IMR-90 (cell line): ENCODE data around the gene RUNX1. TPM values are rescaled to one million over a fixed set of nuclear protein-coding genes. Genes with fewer than 3 reads are reported as not detected.

Experiments
- ATAC-seq: fragments of 200-7000 bp; cut with Tn5 transposase; 2 replicates; pipeline ENCODE4 v1.9.1; 2020; ENCODE audit warnings: low read depth, mild to moderate bottlenecking, moderate library complexity
- BruUV-seq: library from RNA; stranded (reverse); fragments of 400-500 nt; replicated peaks from 2 replicates; lab custom pipeline; 2021; lab: Mats Ljungman, UMichigan
- CTCF ChIA-PET: fragments of 300-600 bp; formaldehyde crosslinking; extraction: SDS; loops from one replicate; lab custom pipeline; 2021; ENCODE audit warnings: antibody characterized with exemption; lab: Yijun Ruan, JAX
- POLR2A ChIA-PET: fragments of 300-600 bp; sonication (Branson Sonifier 250); formaldehyde crosslinking; loops from one replicate; lab custom pipeline; 2022; ENCODE audit warnings: antibody characterized with exemption; ENCODE audit not compliant: unreplicated experiment; lab: Charles Lee
- DNase-seq: peaks from one replicate; pipeline ENCODE4 v3.0.0; 2013
- H2AFZ ChIP-seq: replicated peaks from 2 replicates; pipeline ENCODE3; 2013; ENCODE audit warnings: low read length, mild to moderate bottlenecking; ENCODE audit not compliant: poor library complexity
- H2AK5ac ChIP-seq: 2 replicates; pipeline ENCODE4 v1.6.1; 2013; ENCODE audit warnings: low read depth, low read length, inconsistent platforms
- H2AK9ac ChIP-seq: replicated peaks from 2 replicates; pipeline ENCODE3; 2013; ENCODE audit warnings: mild to moderate bottlenecking, low read depth, low read length, moderate library complexity; ENCODE audit not compliant: poor library complexity
- H2BK120ac ChIP-seq: 2 replicates; pipeline ENCODE4 v1.6.1; 2013; ENCODE audit warnings: low read depth, low read length, inconsistent platforms
- H2BK15ac ChIP-seq: 3 replicates; pipeline ENCODE4 v1.6.1; 2013; ENCODE audit warnings: low read depth, low read length, inconsistent platforms
- H2BK20ac ChIP-seq: 2 replicates; pipeline ENCODE4 v1.6.1; 2013; ENCODE audit warnings: low read depth, mild to moderate bottlenecking, inconsistent platforms, low read length, moderate library complexity
- H2BK5ac ChIP-seq: 2 replicates; pipeline ENCODE4 v1.6.1; 2013; ENCODE audit warnings: mild to moderate bottlenecking, low read depth, low read length, inconsistent platforms; ENCODE audit not compliant: poor library complexity, severe bottlenecking
- H3K14ac ChIP-seq: replicated peaks from 2 replicates; pipeline ENCODE4 v1.6.1; 2013; ENCODE audit warnings: low read depth, low read length, inconsistent platforms
- H3K18ac ChIP-seq: 2 replicates; pipeline ENCODE4 v1.6.1; 2013; ENCODE audit warnings: low read depth, low read length, control low read depth
- H3K23ac ChIP-seq: 2 replicates; pipeline ENCODE4 v1.6.1; 2013; ENCODE audit warnings: low read depth, low read length, inconsistent platforms
- H3K27ac ChIP-seq: 2 replicates; pipeline ENCODE4 v1.5.1; 2013; ENCODE audit warnings: mild to moderate bottlenecking, control low read depth, low read length; ENCODE audit not compliant: insufficient read depth
- H3K27me3 ChIP-seq: 2 replicates; pipeline ENCODE4 v1.6.1; 2013; ENCODE audit warnings: low read length; ENCODE audit not compliant: control insufficient read depth, insufficient read depth
- H3K36me3 ChIP-seq: 2 replicates; pipeline ENCODE4 v1.6.1; 2013; ENCODE audit warnings: low read length, mixed read lengths; ENCODE audit not compliant: control insufficient read depth, insufficient read depth
- H3K4ac ChIP-seq: 2 replicates; pipeline ENCODE4 v1.6.1; 2013; ENCODE audit warnings: low read depth, low read length, inconsistent platforms
- H3K4me1 ChIP-seq: 2 replicates; pipeline ENCODE4 v1.6.1; 2013; ENCODE audit warnings: low read length, mixed read lengths; ENCODE audit not compliant: control insufficient read depth, insufficient read depth
- H3K4me2 ChIP-seq: 2 replicates; pipeline ENCODE4 v1.6.1; 2013; ENCODE audit warnings: low read depth, mild to moderate bottlenecking, control low read depth, low read length, moderate library complexity
- H3K4me3 ChIP-seq: 2 replicates; pipeline ENCODE4 v1.5.1; 2013; ENCODE audit warnings: low read depth, mild to moderate bottlenecking, control low read depth, low read length, moderate library complexity; ENCODE audit not compliant: insufficient read depth
- H3K56ac ChIP-seq: 2 replicates; pipeline ENCODE4 v1.6.1; 2013; ENCODE audit warnings: low read length, inconsistent platforms; ENCODE audit not compliant: insufficient read depth; ENCODE audit errors: extremely low read depth
- H3K79me1 ChIP-seq, 2 experiments: 2 replicates each; pipeline ENCODE4 v1.6.1; 2013; ENCODE audit warnings: low read length in 2 of 2, inconsistent platforms in 1 of 2, low read depth in 1 of 2
- H3K9ac ChIP-seq: 2 replicates; pipeline ENCODE4 v1.6.1; 2013; ENCODE audit warnings: low read depth, low read length, control low read depth
- H3K9me1 ChIP-seq: 2 replicates; pipeline ENCODE4 v1.6.1; 2013; ENCODE audit warnings: low read length, inconsistent platforms; ENCODE audit not compliant: insufficient read depth
- H3K9me3 ChIP-seq: 2 replicates; pipeline ENCODE4 v1.6.1; 2013; ENCODE audit warnings: low read length; ENCODE audit not compliant: control insufficient read depth, insufficient read depth
- H4K20me1 ChIP-seq: 2 replicates; pipeline ENCODE4 v1.6.1; 2013; ENCODE audit warnings: low read length, inconsistent platforms; ENCODE audit not compliant: insufficient read depth
- H4K5ac ChIP-seq: 2 replicates; pipeline ENCODE4 v1.6.1; 2013; ENCODE audit warnings: mild to moderate bottlenecking, low read depth, low read length, control low read depth
- H4K8ac ChIP-seq, 2 experiments: 2 replicates each; pipeline ENCODE4 v1.6.1; 2013; ENCODE audit warnings: low read depth in 2 of 2, low read length in 2 of 2, control low read depth in 1 of 2, inconsistent platforms in 1 of 2
- H4K91ac ChIP-seq: 2 replicates; pipeline ENCODE4 v1.6.1; 2013; ENCODE audit warnings: low read depth, low read length, inconsistent platforms; ENCODE audit not compliant: insufficient read depth
- CEBPB ChIP-seq: IDR thresholded peaks from 2 replicates; pipeline ENCODE4 v1.6.1; 2012; ENCODE audit warnings: low read depth, low read length, improper control_type of control experiment
- CHD1 ChIP-seq: IDR thresholded peaks from 2 replicates; pipeline ENCODE4 v1.6.1; 2012; ENCODE audit warnings: low read depth, low read length, improper control_type of control experiment
- ELK1 ChIP-seq: fragments of 150-350 bp; IDR thresholded peaks from 2 replicates; pipeline ENCODE4 v1.6.1; 2016; ENCODE audit warnings: low read depth, mild to moderate bottlenecking, low read length, moderate library complexity, borderline replicate concordance
- FOS ChIP-seq: fragments of 150-350 bp; IDR thresholded peaks from 2 replicates; pipeline ENCODE4 v1.6.1; 2016; ENCODE audit warnings: low read depth, low read length
- MAFK ChIP-seq: IDR thresholded peaks from 2 replicates; pipeline ENCODE4 v1.6.1; 2012; ENCODE audit warnings: low read depth, low read length, improper control_type of control experiment
- MXI1 ChIP-seq: IDR thresholded peaks from 2 replicates; pipeline ENCODE4 v1.6.1; 2012; ENCODE audit warnings: low read depth, mild to moderate bottlenecking, low read length, moderate library complexity, borderline replicate concordance
- NFE2L2 ChIP-seq: fragments of 150-350 bp; IDR thresholded peaks from 2 replicates; pipeline ENCODE4 v1.6.1; 2016; ENCODE audit warnings: low read depth, mild to moderate bottlenecking, low read length
- RCOR1 ChIP-seq: IDR thresholded peaks from 2 replicates; pipeline ENCODE4 v1.6.1; 2012; ENCODE audit warnings: mild to moderate bottlenecking, low read length, improper control_type of control experiment; ENCODE audit not compliant: insufficient replicate concordance
- dilution Hi-C: fragments of 300-500 bp; cut with HindIII; formaldehyde crosslinking; loops from one replicate; pipeline ENCODE4 v1.14.3; 2018; ENCODE audit warnings: low sequenced_read_pairs; ENCODE audit not compliant: unreplicated experiment
- in situ Hi-C: fragments of 300-500 bp; cut with MboI; formaldehyde crosslinking; loops from 3 replicates; pipeline ENCODE4 v1.14.3; 2019; ENCODE audit warnings: low sequenced_read_pairs, inconsistent platforms, mixed read lengths
- intact Hi-C: fragments of 100-400 bp; cut with micrococcal nuclease; formaldehyde crosslinking; loops from 2 replicates; pipeline ENCODE4 v1.10.0; 2022
- polyA plus RNA-seq, 3 experiments: library from polyadenylated mRNA; depleted of rRNA; stranded (reverse); fragments of >200 nt; gene quantifications; 2 replicates each; pipeline ENCODE4 v1.2.3, GENCODE V29; 2012; ENCODE audit warnings: low replicate concordance in 1 of 3
- total RNA-seq: library from RNA; depleted of rRNA; stranded (reverse); fragments of >200 nt; gene quantifications from 2 replicates; pipeline ENCODE4 v1.2.3, GENCODE V29; 2012
- TF ChIP-seq, protein P1 (sequence below): fragments of 150-350 bp; IDR thresholded peaks from 2 replicates; pipeline ENCODE4 v1.6.1; 2017; ENCODE audit warnings: mild to moderate bottlenecking, antibody characterized with exemption, low read length, low read depth

RUNX1 gene
- total and polyA plus RNA-seq, 2 of the 4 experiments (the other 2 are of a cell fraction) = 34.5 to 56.5 TPM

DNA sequence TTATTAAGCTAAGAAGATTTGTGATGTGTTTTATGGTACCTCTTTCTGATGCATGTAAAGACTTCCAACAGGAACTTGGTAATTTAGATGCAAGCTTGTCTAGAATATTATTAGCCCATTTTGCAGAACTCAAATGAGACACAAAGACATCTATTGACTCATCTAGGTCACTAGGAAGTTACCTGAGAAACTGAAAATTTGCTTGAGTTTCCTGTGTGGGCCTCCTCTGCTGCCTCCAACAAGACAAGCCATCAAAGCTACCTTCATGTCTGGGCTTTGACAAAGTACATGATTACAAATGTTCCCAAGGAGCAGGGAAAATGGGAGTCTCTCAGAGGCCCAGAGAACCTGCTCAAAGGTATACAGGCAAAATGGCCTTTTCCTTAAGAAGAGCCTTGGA, 5.6 kb downstream of the RUNX1 start:
- ChIA-PET POLR2A (interaction anchor here (0.6 kb wide), 1 partner anchor 807 kb away, joined by 5 read pairs; no protein-coding TSS in a partner anchor), CTCF (no interaction called here)
- Histone ChIP-seq H3K23ac (no peak overlapping the region), H3K4me3 (no peak overlapping the region), H3K36me3 (no peaks in the 10 kb centered on the region), H2BK15ac (no peak overlapping the region), H3K56ac (no peak overlapping the region), H3K4me1 (peaks cover 12% of the 10 kb centered on the region), H3K14ac (no peak overlapping the region), H3K27me3 (no peaks in the 10 kb centered on the region), H3K9ac (no peak overlapping the region), H3K9me3 (no peaks in the 10 kb centered on the region), H3K27ac (no peak overlapping the region), H2BK120ac (no peak overlapping the region), H4K8ac (no peak overlapping the region), H3K79me1 (peaks cover 0 to 36% of the 10 kb centered on the region in 2 experiments; a peak in 2 of 4 replicates), H2BK5ac (no peak overlapping the region), H2AFZ (no peak overlapping the region), H3K9me1 (0 out of 2 replicates have a peak, but pooled peaks cover 9% of the 10 kb centered on the region), H4K5ac (no peak overlapping the region), H2AK5ac (no peak overlapping the region), H2BK20ac (no peak overlapping the region), H3K4me2 (no peak overlapping the region), H2AK9ac (no peak overlapping the region), H3K4ac (no peak overlapping the region), H4K91ac (no peak overlapping the region), H4K20me1 (no peaks in the 10 kb centered on the region), H3K18ac (no peak overlapping the region)
- in situ Hi-C loops (loop anchor here (10.0 kb wide), 1 partner anchor 129 kb away; no protein-coding TSS in a partner anchor), dilution Hi-C loops (no loop called here), intact Hi-C loops (loop anchor here (10.0 kb wide), 3 partner anchors 299 to 571 kb away; no protein-coding TSS in a partner anchor)
- ATAC-seq (no peak), DNase-seq (no peak)
- TF ChIP-seq ELK1 (no peak), MAFK (no peak), RCOR1 (no peak), CHD1 (no peak), MXI1 (no peak), CEBPB (no peak), NFE2L2 (no peak), FOS (no peak)
- TF ChIP-seq, protein P1, sequence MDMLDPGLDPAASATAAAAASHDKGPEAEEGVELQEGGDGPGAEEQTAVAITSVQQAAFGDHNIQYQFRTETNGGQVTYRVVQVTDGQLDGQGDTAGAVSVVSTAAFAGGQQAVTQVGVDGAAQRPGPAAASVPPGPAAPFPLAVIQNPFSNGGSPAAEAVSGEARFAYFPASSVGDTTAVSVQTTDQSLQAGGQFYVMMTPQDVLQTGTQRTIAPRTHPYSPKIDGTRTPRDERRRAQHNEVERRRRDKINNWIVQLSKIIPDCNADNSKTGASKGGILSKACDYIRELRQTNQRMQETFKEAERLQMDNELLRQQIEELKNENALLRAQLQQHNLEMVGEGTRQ = no peak
- BruUV-seq = no TSS peak
